ENCODE data around the gene ABCC4. TPM values are rescaled to one million over a fixed set of nuclear protein-coding genes. Genes with fewer than 3 reads are reported as not detected.

Gene ABCC4
- total and polyA plus RNA-seq, 5 donors: 1.2 to 5.8 (median 4.4) TPM

GRCh38 chr13:95086761-95087160, 214.5 kb downstream of the ABCC4 start:
- intact Hi-C loops (cut with DNase I): no loop called here
- WGBS: 88% methylated on average over 2 of the region's 2 CpGs
- H3K27ac ChIP-seq (ENCODE audit: low read length): no peak overlapping the region
- H3K4me3 ChIP-seq (ENCODE audit: low read length): no peak overlapping the region
- no peak for ATAC-seq
- H3K27me3 ChIP-seq (ENCODE audit: control insufficient read depth, insufficient read depth): no peaks in the 10 kb centered on the region
- H3K4me1 ChIP-seq (ENCODE audit: control insufficient read depth, insufficient read depth, low read length): no peaks in the 10 kb centered on the region
- H3K9me3 ChIP-seq (ENCODE audit: control insufficient read depth, low read length): no peaks in the 10 kb centered on the region
- DNase-seq: no peak

GRCh38 chr13:95083758-95084157, 217.5 kb downstream of the ABCC4 start:
- DNase-seq (no peak), ATAC-seq (no peak)
- Histone ChIP-seq H3K4me1 (ENCODE audit: control insufficient read depth, insufficient read depth, low read length) (no peaks in the 10 kb centered on the region), H3K27ac (ENCODE audit: low read length) (no peak overlapping the region), H3K4me3 (ENCODE audit: low read length) (no peak overlapping the region), H3K27me3 (ENCODE audit: control insufficient read depth, insufficient read depth) (no peaks in the 10 kb centered on the region), H3K9me3 (ENCODE audit: control insufficient read depth, low read length) (no peaks in the 10 kb centered on the region)
- intact Hi-C loops (cut with DNase I): no loop called here
- 84% methylated on average over 3 of the region's 3 CpGs for WGBS

- intact Hi-C loops (cut with DNase I): no loop called here
- Histone ChIP-seq H3K27me3 (ENCODE audit: control insufficient read depth, insufficient read depth) (no peaks in the 10 kb centered on the region), H3K9me3 (ENCODE audit: control insufficient read depth, low read length) (no peaks in the 10 kb centered on the region), H3K4me3 (ENCODE audit: low read length) (no peak overlapping the region), H3K27ac (ENCODE audit: low read length) (no peak overlapping the region), H3K4me1 (ENCODE audit: control insufficient read depth, insufficient read depth, low read length) (no peaks in the 10 kb centered on the region)
- no peak for ATAC-seq
- DNase-seq: no peak
- 94% methylated on average over 7 of the region's 7 CpGs for WGBS
Measured at GRCh38 chr13:95083066-95083465, 218.2 kb downstream of the ABCC4 start.

- intact Hi-C loops (cut with DNase I): no loop called here
- ATAC-seq: no peak
- no peak for DNase-seq
- Histone ChIP-seq H3K4me1 (ENCODE audit: control insufficient read depth, insufficient read depth, low read length) (no peaks in the 10 kb centered on the region), H3K27me3 (ENCODE audit: control insufficient read depth, insufficient read depth) (no peaks in the 10 kb centered on the region), H3K27ac (ENCODE audit: low read length) (no peak overlapping the region), H3K4me3 (ENCODE audit: low read length) (no peak overlapping the region), H3K9me3 (ENCODE audit: control insufficient read depth, low read length) (no peaks in the 10 kb centered on the region)
- 85% methylated on average over 5 of the region's 5 CpGs for WGBS
Measured at GRCh38 chr13:95075506-95075905, 225.7 kb downstream of the ABCC4 start.

GRCh38 chr13:95074820-95075219, 226.4 kb downstream of the ABCC4 start:
- ATAC-seq (no peak), DNase-seq (no peak)
- Histone ChIP-seq H3K4me3 (ENCODE audit: low read length) (no peak overlapping the region), H3K4me1 (ENCODE audit: control insufficient read depth, insufficient read depth, low read length) (no peaks in the 10 kb centered on the region), H3K27ac (ENCODE audit: low read length) (no peak overlapping the region), H3K27me3 (ENCODE audit: control insufficient read depth, insufficient read depth) (no peaks in the 10 kb centered on the region), H3K9me3 (ENCODE audit: control insufficient read depth, low read length) (no peaks in the 10 kb centered on the region)
- intact Hi-C loops (cut with DNase I): no loop called here
- WGBS: 86% methylated on average over 3 of the region's 3 CpGs

GRCh38 chr13:95073747-95074311, 227.4 kb downstream of the ABCC4 start:
- Histone ChIP-seq H3K4me3 (ENCODE audit: low read length) (no peak overlapping the region), H3K4me1 (ENCODE audit: control insufficient read depth, insufficient read depth, low read length) (no peaks in the 10 kb centered on the region), H3K27me3 (ENCODE audit: control insufficient read depth, insufficient read depth) (no peaks in the 10 kb centered on the region), H3K27ac (ENCODE audit: low read length) (no peak overlapping the region), H3K9me3 (ENCODE audit: control insufficient read depth, low read length) (no peaks in the 10 kb centered on the region)
- intact Hi-C loops (cut with DNase I): no loop called here
- WGBS: 95% methylated on average over 7 of the region's 7 CpGs
- no peak for ATAC-seq
- no peak for DNase-seq

GRCh38 chr13:95067303-95067702, 233.9 kb downstream of the ABCC4 start:
- no peak for ATAC-seq
- 74% methylated on average over 3 of the region's 3 CpGs for WGBS
- intact Hi-C loops (cut with DNase I): no loop called here

GRCh38 chr13:95060014-95060519, 241.2 kb downstream of the ABCC4 start:
- DNase-seq (no peak), ATAC-seq (no peak)
- intact Hi-C loops (cut with DNase I): no loop called here
- Histone ChIP-seq H3K27ac (ENCODE audit: low read length) (no peak overlapping the region), H3K4me1 (ENCODE audit: control insufficient read depth, insufficient read depth, low read length) (no peaks in the 10 kb centered on the region), H3K9me3 (ENCODE audit: control insufficient read depth, low read length) (no peaks in the 10 kb centered on the region), H3K27me3 (ENCODE audit: control insufficient read depth, insufficient read depth) (no peaks in the 10 kb centered on the region), H3K4me3 (ENCODE audit: low read length) (no peak overlapping the region)
- 84% methylated on average over 3 of the region's 3 CpGs for WGBS

More at GRCh38 chr13:95067303-95067702, 233.9 kb downstream of the ABCC4 start:
- H3K9me3 ChIP-seq (ENCODE audit: control insufficient read depth, low read length): no peaks in the 10 kb centered on the region
- no peak for DNase-seq
- H3K4me3 ChIP-seq (ENCODE audit: low read length): no peak overlapping the region
- no peaks in the 10 kb centered on the region for H3K4me1 ChIP-seq (ENCODE audit: control insufficient read depth, insufficient read depth, low read length)
- H3K27me3 ChIP-seq (ENCODE audit: control insufficient read depth, insufficient read depth): no peaks in the 10 kb centered on the region
- H3K27ac ChIP-seq (ENCODE audit: low read length): no peak overlapping the region

- WGBS: 62% methylated on average over 8 of the region's 8 CpGs
- ATAC-seq (no peak), DNase-seq (no peak)
- intact Hi-C loops (cut with DNase I): no loop called here
- no peaks in the 10 kb centered on the region for H3K9me3 ChIP-seq (ENCODE audit: control insufficient read depth, low read length)
- H3K27ac ChIP-seq (ENCODE audit: low read length): no peak overlapping the region
- no peaks in the 10 kb centered on the region for H3K4me1 ChIP-seq (ENCODE audit: control insufficient read depth, insufficient read depth, low read length)
- no peaks in the 10 kb centered on the region for H3K27me3 ChIP-seq (ENCODE audit: control insufficient read depth, insufficient read depth)
- H3K4me3 ChIP-seq (ENCODE audit: low read length): no peak overlapping the region
Measured at GRCh38 chr13:95059306-95059705, 241.9 kb downstream of the ABCC4 start.

- DNase-seq: no peak
- WGBS: 89% methylated on average over 7 of the region's 7 CpGs
- ATAC-seq: no peak
- no peaks in the 10 kb centered on the region for H3K27me3 ChIP-seq (ENCODE audit: control insufficient read depth, insufficient read depth)
- no peaks in the 10 kb centered on the region for H3K9me3 ChIP-seq (ENCODE audit: control insufficient read depth, low read length)
- H3K27ac ChIP-seq (ENCODE audit: low read length): no peak overlapping the region
- no peaks in the 10 kb centered on the region for H3K4me1 ChIP-seq (ENCODE audit: control insufficient read depth, insufficient read depth, low read length)
- no peak overlapping the region for H3K4me3 ChIP-seq (ENCODE audit: low read length)
- intact Hi-C loops (cut with DNase I): no loop called here
Measured at GRCh38 chr13:95058680-95059079, 242.6 kb downstream of the ABCC4 start.

- H3K27ac ChIP-seq (ENCODE audit: low read length): no peak overlapping the region
- 53% methylated on average over 1 of the region's 1 CpG for WGBS
Measured at GRCh38 chr13:95056266-95056665, 245.0 kb downstream of the ABCC4 start.

More at GRCh38 chr13:95056266-95056665, 245.0 kb downstream of the ABCC4 start:
- ATAC-seq: no peak
- intact Hi-C loops (cut with DNase I): no loop called here
- no peak overlapping the region for H3K4me3 ChIP-seq (ENCODE audit: low read length)
- no peaks in the 10 kb centered on the region for H3K9me3 ChIP-seq (ENCODE audit: control insufficient read depth, low read length)
- H3K27me3 ChIP-seq (ENCODE audit: control insufficient read depth, insufficient read depth): no peaks in the 10 kb centered on the region
- H3K4me1 ChIP-seq (ENCODE audit: control insufficient read depth, insufficient read depth, low read length): no peaks in the 10 kb centered on the region
- no peak for DNase-seq

Data from right cardiac atrium (tissue), 5 donors.